Cortex of kidney (tissue), 1 donor: ENCODE measurements around the gene HEPACAM.
"Not testable (repeated sequence)": the region's sequence is repeated elsewhere in the genome, so short reads cannot be mapped to it uniquely, and the experiment has no call there.

Experiments used
- DNase-seq: peaks from one replicate; lab custom pipeline; 2025; lab: John Stamatoyannopoulos, UW

HEPACAM gene

GRCh38 chr11:124935548-124936514 is at the start of gene HEPACAM:
Gene HEPACAM, minus strand, starts transcription at chr11:124936047. Its CDS starts 41 bp downstream, at chr11:124936006.
- DNase-seq: no peak

- DNase-seq: no peak
Measured at GRCh38 chr11:124984512-124984854, 48.6 kb upstream of the HEPACAM start.

GRCh38 chr11:124983674-124984511 is 48.0 kb upstream of the HEPACAM start:
- DNase-seq: no peak

- DNase-seq: no peak
Measured at GRCh38 chr11:124982043-124982442, 46.2 kb upstream of the HEPACAM start.

GRCh38 chr11:124978316-124978715 is 42.5 kb upstream of the HEPACAM start:
- DNase-seq: no peak

- no peak for DNase-seq
Measured at GRCh38 chr11:124977006-124977405, 41.2 kb upstream of the HEPACAM start.

- no peak for DNase-seq
Measured at GRCh38 chr11:124976531-124976930, 40.7 kb upstream of the HEPACAM start.

- no peak for DNase-seq
Measured at GRCh38 chr11:124971810-124972209, 36.0 kb upstream of the HEPACAM start.

- no peak for DNase-seq
Measured at GRCh38 chr11:124970925-124971324, 35.1 kb upstream of the HEPACAM start.

GRCh38 chr11:124968197-124968596 is 32.4 kb upstream of the HEPACAM start:
- DNase-seq: not testable (repeated sequence)

- DNase-seq: no peak
Measured at GRCh38 chr11:124961972-124962609, 26.2 kb upstream of the HEPACAM start.

- DNase-seq: no peak
Measured at GRCh38 chr11:124955035-124955434, 19.2 kb upstream of the HEPACAM start.

- DNase-seq: no peak
Measured at GRCh38 chr11:124954590-124954955, 18.7 kb upstream of the HEPACAM start.

- DNase-seq: no peak
Measured at GRCh38 chr11:124953753-124954589, 18.1 kb upstream of the HEPACAM start, which contains the start of gene CCDC15. Gene CCDC15, plus strand, starts transcription at chr11:124954202. Its CDS starts 531 bp downstream, at chr11:124954733.

GRCh38 chr11:124951341-124951740 is 15.5 kb upstream of the HEPACAM start:
- DNase-seq: no peak

GRCh38 chr11:124950601-124951330 is 14.9 kb upstream of the HEPACAM start:
- no peak for DNase-seq

- DNase-seq: no peak
Measured at GRCh38 chr11:124946735-124947141, 10.9 kb upstream of the HEPACAM start.

- no peak for DNase-seq
Measured at GRCh38 chr11:124945826-124946225, 10.0 kb upstream of the HEPACAM start.

GRCh38 chr11:124944565-124944964 is 8.7 kb upstream of the HEPACAM start:
- no peak for DNase-seq

GRCh38 chr11:124943741-124944140 is 7.9 kb upstream of the HEPACAM start:
- DNase-seq: no peak

GRCh38 chr11:124943254-124943616 is 7.4 kb upstream of the HEPACAM start:
- DNase-seq: no peak
